Spleen (tissue), 11 donors: ENCODE measurements around the gene GMPS. TPM values are rescaled to one million over a fixed set of nuclear protein-coding genes. Genes with fewer than 3 reads are reported as not detected.

Experiments used
- DNase-seq: peaks from one replicate; pipeline ENCODE4 v3.0.0-alpha.2; 2020
- H3K27ac ChIP-seq, 8 donors: fragments of 200-600 bp; sonication (generic) in 7 of 8; 1 replicate in 4 of 8; 2 replicates in 4 of 8; pipeline versions ENCODE4 v1.5.0 to v1.8.0; 2016 to 2021; ENCODE audit warnings: inconsistent platforms in 4 of 8, mild to moderate bottlenecking in 4 of 8, moderate library complexity in 1 of 8
- H3K27me3 ChIP-seq, 7 donors: fragments of 200-600 bp; sonication (generic) in 6 of 7; replicated peaks in 1 of 7; 1 replicate in 4 of 7; 2 replicates in 3 of 7; pipeline versions ENCODE4 v1.5.0 to v1.8.0; 2016 to 2021; ENCODE audit warnings: inconsistent platforms in 3 of 7, mild to moderate bottlenecking in 1 of 7
- H3K36me3 ChIP-seq, 6 donors: fragments of 200-600 bp; sonication (generic) in 5 of 6; 1 replicate in 4 of 6; 2 replicates in 2 of 6; pipeline versions ENCODE4 v1.5.0 to v1.8.0; 2016 to 2021; ENCODE audit warnings: inconsistent platforms in 2 of 6
- H3K4me1 ChIP-seq, 6 donors: fragments of 200-600 bp; sonication (generic) in 5 of 6; 1 replicate in 3 of 6; 2 replicates in 3 of 6; pipeline versions ENCODE4 v1.5.0 to v1.8.0; 2016 to 2021; ENCODE audit warnings: inconsistent platforms in 3 of 6
- H3K4me3 ChIP-seq, 8 donors: fragments of 200-600 bp; sonication (generic) in 7 of 8; 1 replicate in 4 of 8; 2 replicates in 4 of 8; pipeline versions ENCODE4 v1.5.0 to v1.8.0; 2016 to 2021; ENCODE audit warnings: inconsistent platforms in 4 of 8, mild to moderate bottlenecking in 4 of 8, moderate library complexity in 2 of 8
- H3K9me3 ChIP-seq, 8 donors: fragments of 200-600 bp; sonication (generic) in 7 of 8; 1 replicate in 4 of 8; 2 replicates in 4 of 8; pipeline versions ENCODE4 v1.5.0 to v1.8.0; 2016 to 2021; ENCODE audit warnings: inconsistent platforms in 4 of 8
- CTCF ChIP-seq, 11 experiments: fragments of 200-600 bp in 7 of 11; fragments of 450-650 bp in 4 of 11; sonication (generic) in 4 of 11; IDR thresholded peaks in 8 of 11; conservative IDR thresholded peaks in 3 of 11; 1 replicate in 7 of 11; 2 replicates in 4 of 11; pipeline versions ENCODE4 v1.4.0 to v1.8.0; 2016 to 2021; ENCODE audit warnings: antibody characterized with exemption in 11 of 11, inconsistent platforms in 4 of 11, mild to moderate bottlenecking in 1 of 11
- POLR2A ChIP-seq, 3 donors: fragments of 450-650 bp; IDR thresholded peaks; one replicate each; pipeline ENCODE4 v1.5.1; 2017; ENCODE audit warnings: antibody characterized with exemption in 3 of 3, mild to moderate bottlenecking in 1 of 3
- POLR2AphosphoS5 ChIP-seq, 3 donors: sonication (generic); formaldehyde crosslinking; IDR thresholded peaks; one replicate each; pipeline ENCODE4 v1.5.1; 2017; ENCODE audit warnings: antibody characterized with exemption in 3 of 3
- WGBS, 5 donors: extraction: QIAGEN DNeasy Blood & Tissue Kit in 3 of 5; methylation state at CpG; one replicate each; pipeline versions ENCODE4 v1.1.5 to v1.1.7; 2013 to 2018; 5-methylcytosine and 5-hydroxymethylcytosine counted together
- intact Hi-C: fragments of 100-400 bp; cut with DNase I; formaldehyde crosslinking; loops from one replicate; pipeline ENCODE4 v1.15.0; 2023; ENCODE audit warnings: low total_unique reads
- polyA plus RNA-seq, 3 donors: library from polyadenylated mRNA; stranded (reverse); fragments of 200-250 nt; gene quantifications; one replicate each; pipeline ENCODE4 v1.2.1, GENCODE V29; 2013
- total RNA-seq, 7 donors: library from RNA; depleted of rRNA in 3 of 7; stranded (reverse); fragments of >200 nt in 3 of 7; fragmentation: NEBNext Ultra II Directional in 4 of 7; extraction: Animal tissue kit (Norgen Biotek cat#: 25700) in 4 of 7; gene quantifications; one replicate each; pipeline versions ENCODE4 v1.1.0 to v1.2.1, GENCODE V29; 2016 to 2021
- donor health status: healthy with polysubstance abuse.
- donor health status: DM: no; HTN: no; CAD: no; lungs with moderate emphysema.
- donor health status: DM: no; HTN: no; CAD: no.
- donor health status: Bipolar disorder and iron deficiency.
- donor health status: healthy.
- donor health status: DM: no; HTN: no; CAD: no.
- donor health status: DM: yes; HTN: yes; CAD: no.

Gene GMPS
- total and polyA plus RNA-seq, 10 donors: 10.8 to 47.4 (median 35.7) TPM

GRCh38 chr3:155949453-155950217, 79.2 kb downstream of the GMPS start:
- no peak overlapping the region for H3K27ac ChIP-seq
- H3K36me3 ChIP-seq: no peaks in the 10 kb centered on the region
- TF ChIP-seq POLR2A (IDR thresholded peaks at IDR 0.05) (no peak), POLR2AphosphoS5 (IDR thresholded peaks at IDR 0.05) (no peak), CTCF (IDR thresholded peaks at IDR 0.05 in 8 of 11, conservative IDR thresholded peaks at IDR 0.05 in 3 of 11) (no peak)
- 84 to 91% (median 88%) methylated on average over 8 of the region's 8 CpGs for WGBS, 5 donors
- no peak overlapping the region for H3K4me3 ChIP-seq
- no peaks in the 10 kb centered on the region for H3K4me1 ChIP-seq
- intact Hi-C loops: no loop called here
- H3K9me3 ChIP-seq: peaks cover 0 to 4% (median 0%) of the 10 kb centered on the region in 8 donors
- H3K27me3 ChIP-seq: no peaks in the 10 kb centered on the region
- no peak for DNase-seq

- 92 to 96% (median 94%) methylated on average over 4 of the region's 4 CpGs for WGBS, 5 donors
- Histone ChIP-seq H3K27me3 (no peaks in the 10 kb centered on the region), H3K27ac (no peak overlapping the region), H3K4me3 (no peak overlapping the region), H3K4me1 (no peaks in the 10 kb centered on the region), H3K36me3 (no peaks in the 10 kb centered on the region), H3K9me3 (peaks cover 0 to 10% (median 0%) of the 10 kb centered on the region in 8 donors)
- intact Hi-C loops: no loop called here
- TF ChIP-seq CTCF (IDR thresholded peaks at IDR 0.05 in 8 of 11, conservative IDR thresholded peaks at IDR 0.05 in 3 of 11) (no peak), POLR2A (IDR thresholded peaks at IDR 0.05) (no peak), POLR2AphosphoS5 (IDR thresholded peaks at IDR 0.05) (no peak)
- DNase-seq: no peak
These were observed 86.3 kb downstream of the GMPS start for GRCh38 chr3:155956508-155957411.

- Histone ChIP-seq H3K36me3 (no peaks in the 10 kb centered on the region), H3K27ac (no peak overlapping the region), H3K4me1 (no peaks in the 10 kb centered on the region), H3K9me3 (peaks cover 0 to 10% (median 0%) of the 10 kb centered on the region in 8 donors), H3K27me3 (no peaks in the 10 kb centered on the region), H3K4me3 (no peak overlapping the region)
- TF ChIP-seq CTCF (IDR thresholded peaks at IDR 0.05 in 8 of 11, conservative IDR thresholded peaks at IDR 0.05 in 3 of 11): no peak
- no peak for TF ChIP-seq POLR2A (IDR thresholded peaks at IDR 0.05)
- TF ChIP-seq POLR2AphosphoS5 (IDR thresholded peaks at IDR 0.05): no peak
- WGBS, 5 donors: 80 to 95% (median 86%) methylated on average over 3 of the region's 3 CpGs
- no peak for DNase-seq
- intact Hi-C loops: no loop called here
These were observed 87.0 kb downstream of the GMPS start for GRCh38 chr3:155957412-155957880.

- intact Hi-C loops: no loop called here
- H3K36me3 ChIP-seq: no peaks in the 10 kb centered on the region
- H3K27ac ChIP-seq: no peak overlapping the region
- H3K4me3 ChIP-seq: no peak overlapping the region
- no peak for DNase-seq
- WGBS, 5 donors: 64 to 82% (median 68%) methylated on average over 3 of the region's 3 CpGs
- peaks cover 0 to 10% (median 0%) of the 10 kb centered on the region in 8 donors for H3K9me3 ChIP-seq
- H3K4me1 ChIP-seq: no peaks in the 10 kb centered on the region
- no peak for TF ChIP-seq POLR2A (IDR thresholded peaks at IDR 0.05)
- TF ChIP-seq POLR2AphosphoS5 (IDR thresholded peaks at IDR 0.05): no peak
- TF ChIP-seq CTCF (IDR thresholded peaks at IDR 0.05 in 8 of 11, conservative IDR thresholded peaks at IDR 0.05 in 3 of 11): no peak
- H3K27me3 ChIP-seq: no peaks in the 10 kb centered on the region
These were observed 88.2 kb downstream of the GMPS start for GRCh38 chr3:155958676-155959075.
